ENCODE results near the gene SLC7A11. TPM values are rescaled to one million over a fixed set of nuclear protein-coding genes. Genes with fewer than 3 reads are reported as not detected.
A peak's percentile ranks its signal among the peaks of the same experiment; 100 is the strongest.

SLC7A11 gene
- total RNA-seq, 2 donors from 2014 or later = 0.05 to 0.60 TPM

- Mint-ChIP-seq H3K4me1 (no peaks in the 10 kb centered on the region), H3K36me3 (ENCODE audit: low read depth) (no peaks in the 10 kb centered on the region), H3K27me3 (no peaks in the 10 kb centered on the region), H3K4me3 (no peak overlapping the region), H3K27ac (no peak overlapping the region)
- DNase-seq (no peak), ATAC-seq (no peak)
- H3K9me3 ChIP-seq (ENCODE audit: control insufficient read depth, low read length, poor library complexity, severe bottlenecking) = no peaks in the 10 kb centered on the region
Observed at GRCh38 chr4:138162259-138162658, 79.9 kb downstream of the SLC7A11 start.

DNA sequence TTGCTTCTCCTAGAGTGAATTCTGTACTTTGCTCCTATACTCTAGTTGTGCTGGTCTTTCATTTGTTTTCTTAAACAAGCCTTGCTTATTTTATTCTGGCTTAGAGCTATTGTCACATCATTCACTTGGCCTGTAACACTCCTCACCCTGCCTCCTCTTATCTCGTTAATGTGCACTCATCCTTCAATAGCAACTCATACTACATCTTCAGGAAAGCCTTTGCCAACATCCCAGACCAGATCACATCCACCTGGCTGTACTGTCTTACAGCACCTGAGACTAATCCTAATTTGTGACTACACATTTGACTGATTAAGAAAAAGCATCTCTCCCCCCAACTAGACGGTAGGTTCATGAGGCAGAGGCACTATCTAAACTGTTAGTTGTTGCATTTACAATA, 80.8 kb downstream of the SLC7A11 start:
- ATAC-seq (no peak), DNase-seq (no peak)
- H3K4me1 Mint-ChIP-seq = no peaks in the 10 kb centered on the region
- H3K9me3 ChIP-seq (ENCODE audit: control insufficient read depth, low read length, poor library complexity, severe bottlenecking) = no peaks in the 10 kb centered on the region
- no peak overlapping the region for H3K4me3 Mint-ChIP-seq
- H3K36me3 Mint-ChIP-seq (ENCODE audit: low read depth) = no peaks in the 10 kb centered on the region
- no peak overlapping the region for H3K27ac Mint-ChIP-seq
- no peaks in the 10 kb centered on the region for H3K27me3 Mint-ChIP-seq

- Mint-ChIP-seq H3K36me3 (ENCODE audit: low read depth) (no peaks in the 10 kb centered on the region), H3K4me3 (no peak overlapping the region), H3K27me3 (no peaks in the 10 kb centered on the region), H3K27ac (no peak overlapping the region), H3K4me1 (no peaks in the 10 kb centered on the region)
- H3K9me3 ChIP-seq (ENCODE audit: control insufficient read depth, low read length, poor library complexity, severe bottlenecking) = no peaks in the 10 kb centered on the region
- ATAC-seq (no peak), DNase-seq (no peak)
Observed at GRCh38 chr4:138158746-138159297, 83.3 kb downstream of the SLC7A11 start.

- Mint-ChIP-seq H3K27ac (no peak overlapping the region), H3K27me3 (no peaks in the 10 kb centered on the region), H3K4me3 (no peak overlapping the region), H3K4me1 (no peaks in the 10 kb centered on the region), H3K36me3 (ENCODE audit: low read depth) (no peaks in the 10 kb centered on the region)
- no peak for ATAC-seq
- DNase-seq = no peak
- H3K9me3 ChIP-seq (ENCODE audit: control insufficient read depth, low read length, poor library complexity, severe bottlenecking) = no peaks in the 10 kb centered on the region
Observed at GRCh38 chr4:138140879-138141278, 101.3 kb downstream of the SLC7A11 start.

DNA sequence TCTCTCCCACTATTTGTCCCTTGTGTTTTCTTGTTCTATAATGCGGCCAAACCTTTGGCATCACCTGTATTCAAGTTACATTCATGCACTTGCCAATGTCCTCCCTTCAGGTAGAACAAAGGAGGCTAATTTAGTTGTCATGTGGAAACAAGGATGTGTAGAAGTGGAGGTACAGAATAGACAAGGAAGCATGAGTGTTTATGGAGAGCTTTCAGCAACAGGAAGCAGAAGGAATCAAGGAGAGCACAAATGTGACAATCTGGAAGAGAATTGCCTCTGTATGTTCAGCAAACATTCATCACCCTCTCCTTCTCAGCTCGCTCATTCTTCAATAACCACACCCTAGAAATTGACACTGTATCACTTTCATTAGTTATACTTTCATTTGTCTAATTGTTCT, 103.4 kb downstream of the SLC7A11 start:
- no peaks in the 10 kb centered on the region for H3K9me3 ChIP-seq (ENCODE audit: control insufficient read depth, low read length, poor library complexity, severe bottlenecking)
- no peak overlapping the region for H3K4me3 Mint-ChIP-seq
- H3K36me3 Mint-ChIP-seq (ENCODE audit: low read depth) = no peaks in the 10 kb centered on the region
- no peak overlapping the region for H3K27ac Mint-ChIP-seq
- no peaks in the 10 kb centered on the region for H3K4me1 Mint-ChIP-seq
- DNase-seq (no peak), ATAC-seq (no peak)
- H3K27me3 Mint-ChIP-seq = no peaks in the 10 kb centered on the region

GRCh38 chr4:138135610-138136009, 106.5 kb downstream of the SLC7A11 start:
- no peak overlapping the region for H3K4me3 Mint-ChIP-seq

DNA sequence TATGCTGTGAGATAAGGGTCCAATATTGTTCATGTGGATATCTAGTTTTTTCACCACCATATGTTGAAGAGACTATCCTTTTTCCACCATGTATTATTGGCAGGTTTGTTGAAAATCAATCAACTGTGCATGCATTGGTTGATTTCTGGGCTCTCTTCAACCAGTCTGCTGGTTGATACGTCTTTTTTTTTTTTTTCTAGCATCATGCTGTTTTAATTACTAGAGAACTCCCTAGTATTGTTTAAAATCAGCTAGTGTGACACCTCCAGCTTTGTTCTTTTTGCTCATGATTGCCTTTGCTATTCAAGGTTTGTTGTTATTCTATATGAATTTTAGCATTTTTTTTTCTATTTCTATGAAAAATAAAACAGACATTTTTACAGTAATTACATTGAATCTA, 123.9 kb downstream of the SLC7A11 start:
- Mint-ChIP-seq H3K36me3 (ENCODE audit: low read depth) (no peaks in the 10 kb centered on the region), H3K4me1 (no peaks in the 10 kb centered on the region), H3K27ac (no peak overlapping the region), H3K4me3 (no peak overlapping the region), H3K27me3 (no peaks in the 10 kb centered on the region)
- DNase-seq (no peak), ATAC-seq (no peak)
- H3K9me3 ChIP-seq (ENCODE audit: control insufficient read depth, low read length, poor library complexity, severe bottlenecking) = no peaks in the 10 kb centered on the region

More at GRCh38 chr4:138135610-138136009, 106.5 kb downstream of the SLC7A11 start:
- H3K9me3 ChIP-seq (ENCODE audit: control insufficient read depth, low read length, poor library complexity, severe bottlenecking) = peaks cover 4% of the 10 kb centered on the region
- no peak for DNase-seq
- no peaks in the 10 kb centered on the region for H3K36me3 Mint-ChIP-seq (ENCODE audit: low read depth)
- no peak for ATAC-seq
- no peak overlapping the region for H3K27ac Mint-ChIP-seq
- H3K4me1 Mint-ChIP-seq = no peaks in the 10 kb centered on the region
- no peaks in the 10 kb centered on the region for H3K27me3 Mint-ChIP-seq

DNA sequence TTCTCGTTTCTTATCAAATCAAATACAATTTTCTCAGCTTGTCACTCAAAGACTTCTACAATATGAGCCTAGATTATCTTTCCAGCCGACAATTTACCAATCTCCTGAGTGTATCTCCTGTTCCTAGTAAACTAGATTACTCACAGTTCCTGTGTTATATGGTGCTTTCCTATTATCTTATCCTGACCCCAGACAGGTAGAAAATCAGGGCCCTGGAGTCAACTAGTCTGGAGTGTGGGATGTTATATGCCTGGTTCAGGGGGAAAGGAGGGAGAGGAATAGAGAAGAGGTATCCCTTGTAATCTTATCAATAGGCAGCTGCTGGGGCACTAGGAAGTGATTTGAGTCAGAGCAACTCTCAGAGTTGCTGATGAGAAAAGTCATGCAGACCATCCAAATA, 127.1 kb downstream of the SLC7A11 start:
- H3K27ac Mint-ChIP-seq = no peak overlapping the region
- no peak for ATAC-seq
- H3K27me3 Mint-ChIP-seq = no peaks in the 10 kb centered on the region
- no peaks in the 10 kb centered on the region for H3K4me1 Mint-ChIP-seq
- no peaks in the 10 kb centered on the region for H3K9me3 ChIP-seq (ENCODE audit: control insufficient read depth, low read length, poor library complexity, severe bottlenecking)
- DNase-seq = no peak
- H3K36me3 Mint-ChIP-seq (ENCODE audit: low read depth) = no peaks in the 10 kb centered on the region
- H3K4me3 Mint-ChIP-seq = no peak overlapping the region

GRCh38 chr4:138114434-138114833, 127.7 kb downstream of the SLC7A11 start:
- no peaks in the 10 kb centered on the region for H3K27me3 Mint-ChIP-seq
- ATAC-seq (peak; percentile 46), DNase-seq (no peak)
- no peaks in the 10 kb centered on the region for H3K4me1 Mint-ChIP-seq
- no peak overlapping the region for H3K27ac Mint-ChIP-seq
- H3K36me3 Mint-ChIP-seq (ENCODE audit: low read depth) = no peaks in the 10 kb centered on the region
- no peak overlapping the region for H3K4me3 Mint-ChIP-seq
- no peaks in the 10 kb centered on the region for H3K9me3 ChIP-seq (ENCODE audit: control insufficient read depth, low read length, poor library complexity, severe bottlenecking)
